HG02943 (cell line): ENCODE results near the gene SLC38A10.

Experiments used
- ATAC-seq: cut with Tn5 transposase; IDR thresholded peaks from one replicate; pipeline ENCODE4 v1.9.1; 2021; ENCODE audit warnings: mild to moderate bottlenecking, low read depth, moderate library complexity; ENCODE audit not compliant: unreplicated experiment

The SLC38A10 gene

GRCh38 chr17:81301195-81302144, 6.4 kb upstream of the SLC38A10 start:
- ATAC-seq, result no peak

- no peak for ATAC-seq
Measured at GRCh38 chr17:81300586-81301155, 5.6 kb upstream of the SLC38A10 start.

GRCh38 chr17:81299846-81300585, 4.9 kb upstream of the SLC38A10 start:
- no peak for ATAC-seq

- ATAC-seq, result no peak
Measured at GRCh38 chr17:81298991-81299738, 4.1 kb upstream of the SLC38A10 start.

GRCh38 chr17:81298325-81298990, 3.4 kb upstream of the SLC38A10 start:
- ATAC-seq, result no peak

GRCh38 chr17:81295676-81296381, 722 bp upstream of the SLC38A10 start:
- peak; percentile 23 for ATAC-seq

- ATAC-seq, result no peak
Measured at GRCh38 chr17:81294512-81295030, 536 bp downstream of the SLC38A10 start.

GRCh38 chr17:81292450-81292849, 2.7 kb downstream of the SLC38A10 start:
- no peak for ATAC-seq

GRCh38 chr17:81291662-81292061, 3.4 kb downstream of the SLC38A10 start:
- ATAC-seq, result no peak

- no peak for ATAC-seq
Measured at GRCh38 chr17:81290230-81290629, 4.9 kb downstream of the SLC38A10 start.

GRCh38 chr17:81289627-81290026, 5.5 kb downstream of the SLC38A10 start:
- no peak for ATAC-seq

- ATAC-seq, result no peak
Measured at GRCh38 chr17:81288715-81289114, 6.4 kb downstream of the SLC38A10 start.

- ATAC-seq, result no peak
Measured at GRCh38 chr17:81287741-81288430, 7.2 kb downstream of the SLC38A10 start.

GRCh38 chr17:81287152-81287551, 8.0 kb downstream of the SLC38A10 start:
- no peak for ATAC-seq

GRCh38 chr17:81286491-81287145, 8.5 kb downstream of the SLC38A10 start:
- no peak for ATAC-seq

GRCh38 chr17:81285894-81286293, 9.2 kb downstream of the SLC38A10 start:
- ATAC-seq, result no peak

- no peak for ATAC-seq
Measured at GRCh38 chr17:81285179-81285878, 9.8 kb downstream of the SLC38A10 start.
